ENCODE results near the gene CSTPP1.
"Not testable (repeated sequence)": the region's sequence is repeated elsewhere in the genome, so short reads cannot be mapped to it uniquely, and the experiment has no call there.

- not testable (repeated sequence) for TF ChIP-seq CTCF (conservative IDR thresholded peaks at IDR 0.05); EZH2 (IDR thresholded peaks at IDR 0.05; ENCODE audit: low read depth)
Observed at GRCh38 chr11:47206577-47206976, 270.0 kb downstream of the CSTPP1 start.
